HCT116 (cell line): Measurements from ENCODE around the gene PTOV1.

ENCODE experiments used
- ATF3 ChIP-seq: IDR thresholded peaks from 2 replicates; pipeline ENCODE4 v1.6.1; 2012
- CTCF ChIP-seq, 3 experiments: fragments of 200-600 bp in 1 of 3; sonication (generic) in 1 of 3; IDR thresholded peaks in 2 of 3; conservative IDR thresholded peaks in 1 of 3; 2 replicates each; pipeline ENCODE4 v1.5.1; 2012 to 2017; ENCODE audit warnings: low read depth in 2 of 3, low read length in 2 of 3, antibody characterized with exemption in 1 of 3, borderline replicate concordance in 1 of 3, control low read depth in 1 of 3, mild to moderate bottlenecking in 1 of 3, mixed read lengths in 1 of 3, mixed run types in 1 of 3, moderate library complexity in 1 of 3; ENCODE audit not compliant: insufficient read depth in 1 of 3
- EZH2 ChIP-seq: fragments of 200-600 bp; sonication (generic); IDR thresholded peaks from 2 replicates; pipeline ENCODE4 v1.6.1; 2017; ENCODE audit warnings: antibody characterized with exemption, mixed run types
- EZH2phosphoT487 ChIP-seq: fragments of 200-600 bp; IDR thresholded peaks from 2 replicates; pipeline ENCODE4 v1.6.1; 2018; ENCODE audit warnings: antibody characterized with exemption, borderline replicate concordance
- MAX ChIP-seq: IDR thresholded peaks from 2 replicates; pipeline ENCODE4 v1.6.1; 2012
- POLR2A ChIP-seq: IDR thresholded peaks from 2 replicates; pipeline ENCODE4 v1.7.0; 2011; ENCODE audit warnings: borderline replicate concordance; ENCODE audit not compliant: insufficient read depth, insufficient read length; ENCODE audit errors: extremely low read depth
- REST ChIP-seq: IDR thresholded peaks from 2 replicates; pipeline ENCODE4 v1.6.1; 2012; ENCODE audit warnings: low read depth
- SP1 ChIP-seq: IDR thresholded peaks from 2 replicates; pipeline ENCODE4 v1.6.1; 2012; ENCODE audit warnings: low read depth
- ZFX ChIP-seq: fragments of 450-650 bp; IDR thresholded peaks from 2 replicates; pipeline ENCODE4 v1.6.1; 2017

DNA sequence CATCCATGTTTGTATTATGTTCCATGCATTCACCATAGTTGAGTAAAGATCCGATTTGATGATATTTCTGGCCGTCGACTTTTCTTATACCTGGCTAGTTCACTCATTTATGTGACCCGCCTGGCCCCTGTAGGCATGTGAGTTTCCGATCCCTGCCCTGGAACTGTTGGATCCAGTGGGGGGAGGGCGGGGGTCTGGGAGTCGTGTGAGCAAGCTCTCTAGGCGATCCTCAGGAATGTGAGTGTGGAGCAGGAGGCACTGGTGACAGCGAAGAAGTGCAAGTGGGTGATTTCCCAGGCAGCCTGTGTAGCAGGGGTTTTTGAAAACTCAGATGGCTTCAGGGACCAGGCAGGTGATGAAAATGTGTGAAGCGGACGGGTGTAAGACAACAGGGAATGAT is 10.6 kb upstream of the PTOV1 start:
- TF ChIP-seq POLR2A (no peak), CTCF (IDR thresholded peaks at IDR 0.05 in 2 of 3, conservative IDR thresholded peaks at IDR 0.05 in 1 of 3; ENCODE audit: borderline replicate concordance in 1 of 3, insufficient read depth in 1 of 3, low read depth in 2 of 3, low read length in 2 of 3) (no peak), MAX (no peak), EZH2 (no peak), ATF3 (no peak), EZH2phosphoT487 (no peak), REST (no peak), ZFX (no peak), SP1 (no peak)
